ENCODE data around the gene C1orf174.

C1orf174 gene

GRCh38 chr1:3910049-3910731 lies 10.1 kb upstream of the C1orf174 start:
- no peak overlapping the region for H3K27ac ChIP-seq
- H3K27me3 ChIP-seq, result peaks cover 0 to 55% of the 10 kb centered on the region in 2 donors
- H3K4me3 ChIP-seq, result no peak overlapping the region
- no peak for TF ChIP-seq CTCF (IDR thresholded peaks at IDR 0.05)
- H3K9me3 ChIP-seq, result no peaks in the 10 kb centered on the region
- DNase-seq, result peak in 1 of 2 donors; percentile 53
- no peaks in the 10 kb centered on the region for H3K36me3 ChIP-seq
- intact Hi-C loops (cut with DNase I; ENCODE audit: low total_unique reads), result no loop called here
- H3K4me1 ChIP-seq, result peaks cover 0 to 6% (median 2%) of the 10 kb centered on the region in 4 donors

- Histone ChIP-seq H3K27me3 (peaks cover 0 to 50% of the 10 kb centered on the region in 2 donors), H3K4me1 (peaks cover 0 to 6% (median 2%) of the 10 kb centered on the region in 4 donors), H3K4me3 (no peak overlapping the region), H3K36me3 (no peaks in the 10 kb centered on the region), H3K27ac (no peak overlapping the region), H3K9me3 (no peaks in the 10 kb centered on the region)
- no peak for TF ChIP-seq CTCF (IDR thresholded peaks at IDR 0.05)
- peak in 1 of 2 donors; percentile 31 for DNase-seq
- intact Hi-C loops (cut with DNase I; ENCODE audit: low total_unique reads), result no loop called here
Observed at GRCh38 chr1:3909615-3910014, 9.5 kb upstream of the C1orf174 start.

- Histone ChIP-seq H3K9me3 (no peaks in the 10 kb centered on the region), H3K4me1 (peaks cover 0 to 6% (median 2%) of the 10 kb centered on the region in 4 donors), H3K4me3 (no peak overlapping the region), H3K27ac (no peak overlapping the region), H3K36me3 (no peaks in the 10 kb centered on the region), H3K27me3 (peaks cover 0 to 47% of the 10 kb centered on the region in 2 donors)
- intact Hi-C loops (cut with DNase I; ENCODE audit: low total_unique reads), result no loop called here
- no peak for TF ChIP-seq CTCF (IDR thresholded peaks at IDR 0.05)
- DNase-seq, result no peak
Observed at GRCh38 chr1:3908886-3909517, 8.9 kb upstream of the C1orf174 start.

- Histone ChIP-seq H3K9me3 (no peaks in the 10 kb centered on the region), H3K36me3 (no peaks in the 10 kb centered on the region), H3K4me1 (peaks cover 0 to 6% (median 2%) of the 10 kb centered on the region in 4 donors), H3K4me3 (no peak overlapping the region), H3K27ac (no peak overlapping the region), H3K27me3 (peaks cover 0 to 42% of the 10 kb centered on the region in 2 donors)
- DNase-seq, result no peak
- no peak for TF ChIP-seq CTCF (IDR thresholded peaks at IDR 0.05)
- intact Hi-C loops (cut with DNase I; ENCODE audit: low total_unique reads), result no loop called here
Observed at GRCh38 chr1:3907621-3908165, 7.6 kb upstream of the C1orf174 start.

GRCh38 chr1:3907031-3907534 lies 7.0 kb upstream of the C1orf174 start:
- TF ChIP-seq CTCF (IDR thresholded peaks at IDR 0.05), result no peak
- Histone ChIP-seq H3K4me1 (peaks cover 0 to 6% (median 2%) of the 10 kb centered on the region in 4 donors), H3K27me3 (peaks cover 0 to 36% of the 10 kb centered on the region in 2 donors), H3K36me3 (no peaks in the 10 kb centered on the region), H3K27ac (no peak overlapping the region), H3K9me3 (no peaks in the 10 kb centered on the region), H3K4me3 (no peak overlapping the region)
- intact Hi-C loops (cut with DNase I; ENCODE audit: low total_unique reads), result no loop called here
- peak in 1 of 2 donors; percentile 60 for DNase-seq

Measured in tibial artery (tissue), 4 donors.